Vagina (tissue), 2 donors: Measurements from ENCODE around the gene ABLIM2. TPM values are rescaled to one million over a fixed set of nuclear protein-coding genes. Genes with fewer than 3 reads are reported as not detected.

Experiments used
- DNase-seq, 2 donors: peaks; one replicate each; pipeline ENCODE4 v3.0.0-alpha.2; 2017; ENCODE audit errors: extremely low spot score in 2 of 2
- H3K27ac ChIP-seq: fragments of 200-600 bp; sonication (generic); one replicate; pipeline ENCODE4 v1.5.1; 2019
- H3K27me3 ChIP-seq: fragments of 200-600 bp; sonication (generic); one replicate; pipeline ENCODE4 v1.5.1; 2019
- H3K36me3 ChIP-seq, 2 donors: fragments of 200-600 bp; sonication (generic); one replicate each; pipeline ENCODE4 v1.5.1; 2017 to 2019
- H3K4me1 ChIP-seq: fragments of 200-600 bp; sonication (generic); one replicate; pipeline ENCODE4 v1.5.1; 2019
- H3K4me3 ChIP-seq, 2 donors: fragments of 200-600 bp; sonication (generic); 1 replicate in 1 of 2; 2 replicates in 1 of 2; pipeline ENCODE4 v1.5.1; 2016 to 2019
- H3K9me3 ChIP-seq: fragments of 200-600 bp; sonication (generic); one replicate; pipeline ENCODE4 v1.5.1; 2019
- POLR2A ChIP-seq, 2 donors: fragments of 450-650 bp; IDR thresholded peaks; one replicate each; pipeline ENCODE4 v1.6.1; 2017; ENCODE audit warnings: antibody characterized with exemption in 2 of 2, mild to moderate bottlenecking in 2 of 2, moderate library complexity in 2 of 2
- POLR2AphosphoS5 ChIP-seq, 2 donors: sonication (generic); formaldehyde crosslinking; IDR thresholded peaks; one replicate each; pipeline ENCODE4 v1.9.0; 2017; ENCODE audit warnings: antibody characterized with exemption in 2 of 2, mild to moderate bottlenecking in 2 of 2, low read depth in 1 of 2; ENCODE audit not compliant: insufficient read depth in 1 of 2
- intact Hi-C: fragments of 100-400 bp; cut with DNase I; formaldehyde crosslinking; loops from one replicate; pipeline ENCODE4 v1.15.1; 2023
- total RNA-seq: library from RNA; depleted of rRNA; stranded (reverse); fragments of >200 nt; gene quantifications from one replicate; pipeline ENCODE4 v1.2.3, GENCODE V29; 2016
- TF ChIP-seq, protein P1 (sequence below), 3 experiments: fragments of 450-650 bp in 2 of 3; fragments of 200-600 bp in 1 of 3; sonication (generic) in 1 of 3; IDR thresholded peaks; one replicate each; pipeline ENCODE4 v1.5.1; 2017 to 2019; ENCODE audit warnings: antibody characterized with exemption in 3 of 3, mild to moderate bottlenecking in 2 of 3, moderate library complexity in 2 of 3

Gene ABLIM2
- total RNA-seq, 1 donor from 2014 or later: 15.5 TPM

- intact Hi-C loops: no loop called here
- DNase-seq: no peak
- no peak overlapping the region for H3K27ac ChIP-seq
- H3K4me3 ChIP-seq: no peak overlapping the region
- TF ChIP-seq, protein P1, sequence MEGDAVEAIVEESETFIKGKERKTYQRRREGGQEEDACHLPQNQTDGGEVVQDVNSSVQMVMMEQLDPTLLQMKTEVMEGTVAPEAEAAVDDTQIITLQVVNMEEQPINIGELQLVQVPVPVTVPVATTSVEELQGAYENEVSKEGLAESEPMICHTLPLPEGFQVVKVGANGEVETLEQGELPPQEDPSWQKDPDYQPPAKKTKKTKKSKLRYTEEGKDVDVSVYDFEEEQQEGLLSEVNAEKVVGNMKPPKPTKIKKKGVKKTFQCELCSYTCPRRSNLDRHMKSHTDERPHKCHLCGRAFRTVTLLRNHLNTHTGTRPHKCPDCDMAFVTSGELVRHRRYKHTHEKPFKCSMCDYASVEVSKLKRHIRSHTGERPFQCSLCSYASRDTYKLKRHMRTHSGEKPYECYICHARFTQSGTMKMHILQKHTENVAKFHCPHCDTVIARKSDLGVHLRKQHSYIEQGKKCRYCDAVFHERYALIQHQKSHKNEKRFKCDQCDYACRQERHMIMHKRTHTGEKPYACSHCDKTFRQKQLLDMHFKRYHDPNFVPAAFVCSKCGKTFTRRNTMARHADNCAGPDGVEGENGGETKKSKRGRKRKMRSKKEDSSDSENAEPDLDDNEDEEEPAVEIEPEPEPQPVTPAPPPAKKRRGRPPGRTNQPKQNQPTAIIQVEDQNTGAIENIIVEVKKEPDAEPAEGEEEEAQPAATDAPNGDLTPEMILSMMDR (IDR thresholded peaks at IDR 0.05): no peak
- TF ChIP-seq POLR2AphosphoS5 (IDR thresholded peaks at IDR 0.05; ENCODE audit: insufficient read depth in 1 of 2, low read depth in 1 of 2): no peak
- no peak for TF ChIP-seq POLR2A (IDR thresholded peaks at IDR 0.05)
- H3K36me3 ChIP-seq: no peaks in the 10 kb centered on the region
- no peaks in the 10 kb centered on the region for H3K9me3 ChIP-seq
- H3K4me1 ChIP-seq: no peaks in the 10 kb centered on the region
- H3K27me3 ChIP-seq: no peaks in the 10 kb centered on the region
Measured at GRCh38 chr4:7995135-7995534, 163.5 kb downstream of the ABLIM2 start.

DNA sequence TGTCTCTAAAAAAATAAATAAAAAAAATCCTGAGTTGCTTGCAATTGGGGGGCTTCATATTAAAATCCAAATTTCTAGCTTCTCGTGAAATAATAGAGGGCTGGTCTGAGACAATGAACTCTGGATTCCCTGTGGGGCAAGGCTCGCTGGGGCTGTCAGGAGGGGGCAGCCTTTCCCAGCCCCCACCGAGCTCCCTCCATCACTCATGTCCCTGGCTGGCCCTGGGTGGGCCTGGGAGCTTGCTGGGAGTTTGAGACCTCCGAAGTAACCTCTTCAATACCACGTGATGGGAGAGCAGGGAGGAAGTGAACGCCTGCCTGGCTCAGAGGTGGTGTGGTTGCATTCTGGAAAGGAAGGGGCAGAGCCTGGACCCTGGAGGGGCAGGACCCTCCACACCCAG, 164.9 kb downstream of the ABLIM2 start:
- no peaks in the 10 kb centered on the region for H3K27me3 ChIP-seq
- H3K4me1 ChIP-seq: no peaks in the 10 kb centered on the region
- no peaks in the 10 kb centered on the region for H3K36me3 ChIP-seq
- intact Hi-C loops: no loop called here
- TF ChIP-seq POLR2AphosphoS5 (IDR thresholded peaks at IDR 0.05; ENCODE audit: insufficient read depth in 1 of 2, low read depth in 1 of 2) (no peak), POLR2A (IDR thresholded peaks at IDR 0.05) (no peak)
- TF ChIP-seq, protein P1 (IDR thresholded peaks at IDR 0.05): no peak
- H3K9me3 ChIP-seq: no peaks in the 10 kb centered on the region
- H3K27ac ChIP-seq: no peak overlapping the region
- no peak for DNase-seq
- H3K4me3 ChIP-seq: no peak overlapping the region

DNA sequence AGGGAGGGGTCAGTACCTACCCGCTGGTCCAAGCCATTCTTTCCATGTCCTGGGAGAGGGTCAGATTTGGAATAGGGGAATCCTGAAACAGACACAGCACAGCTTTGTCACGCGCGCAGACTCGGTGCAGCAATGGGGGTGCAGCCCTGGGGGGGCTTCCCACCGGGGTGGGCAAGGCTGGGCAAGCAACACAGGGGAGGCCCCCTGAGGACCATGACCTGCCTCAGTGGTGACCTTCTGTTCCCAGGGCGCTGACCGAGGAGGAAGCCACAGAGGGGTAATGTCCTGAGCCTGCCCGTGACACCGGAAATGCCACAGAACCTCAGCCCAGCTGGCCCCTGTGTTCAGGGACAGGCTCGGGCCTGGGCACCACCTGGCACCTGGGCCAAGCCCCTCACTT, 165.8 kb downstream of the ABLIM2 start:
- H3K27ac ChIP-seq: no peak overlapping the region
- H3K9me3 ChIP-seq: no peaks in the 10 kb centered on the region
- no peak for DNase-seq
- intact Hi-C loops: no loop called here
- H3K27me3 ChIP-seq: no peaks in the 10 kb centered on the region
- H3K4me3 ChIP-seq: no peak overlapping the region
- H3K36me3 ChIP-seq: no peaks in the 10 kb centered on the region
- TF ChIP-seq POLR2AphosphoS5 (IDR thresholded peaks at IDR 0.05; ENCODE audit: insufficient read depth in 1 of 2, low read depth in 1 of 2): no peak
- TF ChIP-seq, protein P1 (IDR thresholded peaks at IDR 0.05): no peak
- TF ChIP-seq POLR2A (IDR thresholded peaks at IDR 0.05): no peak
- H3K4me1 ChIP-seq: no peaks in the 10 kb centered on the region

DNA sequence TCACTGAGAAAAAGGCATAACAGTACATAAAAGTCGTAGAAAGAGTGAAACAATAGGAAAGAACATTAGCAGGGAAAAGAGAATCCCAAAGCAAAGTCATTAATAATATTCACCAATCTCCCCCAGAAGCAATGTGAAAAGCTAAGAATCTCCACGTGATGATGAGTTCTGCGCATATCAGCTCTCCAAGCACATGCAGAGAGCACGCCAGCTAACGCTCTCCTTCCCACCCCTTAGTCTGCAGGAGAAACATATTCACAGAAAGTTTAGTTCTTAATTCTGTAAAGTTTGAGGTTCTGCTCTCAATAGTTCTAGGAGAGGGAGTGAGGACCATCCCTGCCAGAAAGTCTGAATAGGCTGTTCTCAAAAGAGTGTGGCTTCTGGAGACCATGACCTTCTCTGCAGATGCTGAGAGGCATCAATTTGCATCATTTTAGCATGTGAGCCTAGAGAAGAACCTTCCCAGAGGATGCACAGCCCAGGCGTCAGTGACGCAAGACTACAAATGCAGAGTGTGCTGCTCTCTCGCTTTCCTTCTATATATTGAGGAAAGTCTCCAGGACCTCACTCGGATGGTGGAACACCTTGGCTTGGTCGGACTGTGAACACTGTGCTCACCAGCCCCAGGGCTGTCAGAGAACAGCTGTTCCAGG, 167.7 kb downstream of the ABLIM2 start:
- Histone ChIP-seq H3K4me3 (no peak overlapping the region), H3K9me3 (no peaks in the 10 kb centered on the region), H3K27ac (no peak overlapping the region), H3K36me3 (no peaks in the 10 kb centered on the region), H3K4me1 (peaks cover 9% of the 10 kb centered on the region), H3K27me3 (no peaks in the 10 kb centered on the region)
- TF ChIP-seq POLR2A (IDR thresholded peaks at IDR 0.05) (no peak), POLR2AphosphoS5 (IDR thresholded peaks at IDR 0.05; ENCODE audit: insufficient read depth in 1 of 2, low read depth in 1 of 2) (no peak)
- TF ChIP-seq, protein P1 (IDR thresholded peaks at IDR 0.05): no peak
- DNase-seq: no peak
- intact Hi-C loops: no loop called here

DNA sequence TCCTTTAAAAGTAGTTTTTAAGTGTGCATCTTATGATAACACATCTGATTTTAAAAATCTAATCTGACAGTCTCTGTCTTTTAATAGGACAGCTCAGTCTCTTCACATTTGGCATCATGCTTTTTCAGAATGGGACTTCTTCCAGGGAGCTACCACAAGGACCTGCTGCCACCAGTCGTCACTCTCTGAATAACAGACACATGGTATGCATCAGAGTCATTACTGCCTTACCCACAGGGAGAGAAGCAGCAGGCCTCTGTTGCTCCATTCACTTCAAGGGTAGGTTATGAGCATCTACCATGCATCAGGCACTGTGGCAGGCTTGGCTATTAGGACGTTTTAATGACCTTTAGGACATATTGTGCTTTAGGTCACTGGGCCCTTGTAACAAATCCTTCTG, 169.0 kb downstream of the ABLIM2 start:
- Histone ChIP-seq H3K4me1 (peaks cover 9% of the 10 kb centered on the region), H3K4me3 (no peak overlapping the region), H3K27ac (no peak overlapping the region), H3K9me3 (no peaks in the 10 kb centered on the region), H3K36me3 (no peaks in the 10 kb centered on the region), H3K27me3 (no peaks in the 10 kb centered on the region)
- TF ChIP-seq POLR2AphosphoS5 (IDR thresholded peaks at IDR 0.05; ENCODE audit: insufficient read depth in 1 of 2, low read depth in 1 of 2) (no peak), POLR2A (IDR thresholded peaks at IDR 0.05) (no peak)
- TF ChIP-seq, protein P1 (IDR thresholded peaks at IDR 0.05): no peak
- intact Hi-C loops: loop anchor here (5.0 kb wide), 1 partner anchor 187 kb away; no protein-coding TSS in a partner anchor
- DNase-seq: no peak
